ENCODE measurements around the gene IDUA.
"Not testable (repeated sequence)": the region's sequence is repeated elsewhere in the genome, so short reads cannot be mapped to it uniquely, and the experiment has no call there.

IDUA gene

DNA sequence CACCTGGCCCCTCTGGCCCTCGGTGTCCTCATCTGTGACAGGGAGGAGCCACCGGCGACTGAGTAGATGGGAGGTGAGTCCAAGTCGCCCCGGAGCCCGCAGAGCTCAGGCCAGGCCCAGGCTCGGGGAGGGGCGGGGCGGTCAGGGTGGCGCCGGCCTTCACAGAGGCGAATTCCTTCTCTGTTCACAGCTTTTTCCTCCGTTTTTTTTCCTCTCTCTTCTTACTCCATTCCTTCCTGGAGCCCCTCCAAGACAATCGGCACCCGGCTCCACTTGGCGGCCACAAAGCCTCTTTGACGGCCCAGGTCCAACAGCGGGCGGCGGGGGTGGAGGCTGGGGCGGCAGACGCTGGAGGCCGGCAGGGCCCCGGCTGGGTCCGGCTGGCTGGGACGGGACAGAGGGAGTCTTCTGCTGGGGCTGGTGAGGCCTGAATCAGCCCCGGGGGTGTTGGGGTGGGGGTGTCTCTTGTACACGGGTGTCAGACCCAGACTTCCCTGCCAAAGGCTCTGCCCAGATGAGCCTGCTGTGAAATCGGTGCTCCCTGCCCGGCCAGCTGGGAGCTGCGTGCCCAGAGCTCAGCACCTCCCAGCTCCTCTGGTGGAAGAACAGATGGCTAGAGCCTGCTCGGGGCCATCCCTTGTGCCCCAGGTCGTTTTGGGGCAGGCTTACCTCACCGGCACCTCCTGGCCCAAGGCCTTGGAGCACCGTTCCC, 47.2 kb downstream of the IDUA start:
- no peak for DNase-seq

DNA sequence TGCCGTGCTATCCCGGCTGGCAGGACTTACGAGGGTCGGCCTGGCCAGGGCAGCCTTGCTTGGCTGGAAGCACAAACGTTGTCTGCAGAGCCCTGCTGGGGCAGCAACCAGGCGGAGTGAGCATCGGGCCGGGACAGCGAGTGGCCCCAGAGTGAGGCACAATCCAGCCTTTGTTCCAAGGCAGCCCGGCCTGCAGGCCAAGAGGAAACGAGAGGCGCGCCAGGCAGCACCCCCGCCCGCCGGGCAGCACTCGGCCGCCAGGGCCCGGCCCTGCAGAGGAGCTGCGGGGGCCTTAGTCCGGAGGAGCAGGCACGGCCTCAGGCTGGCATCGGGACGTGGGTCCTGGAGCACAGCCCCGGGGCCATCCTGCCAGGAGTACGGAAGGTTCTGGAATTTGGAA, 48.7 kb downstream of the IDUA start:
- no peak for DNase-seq

DNA sequence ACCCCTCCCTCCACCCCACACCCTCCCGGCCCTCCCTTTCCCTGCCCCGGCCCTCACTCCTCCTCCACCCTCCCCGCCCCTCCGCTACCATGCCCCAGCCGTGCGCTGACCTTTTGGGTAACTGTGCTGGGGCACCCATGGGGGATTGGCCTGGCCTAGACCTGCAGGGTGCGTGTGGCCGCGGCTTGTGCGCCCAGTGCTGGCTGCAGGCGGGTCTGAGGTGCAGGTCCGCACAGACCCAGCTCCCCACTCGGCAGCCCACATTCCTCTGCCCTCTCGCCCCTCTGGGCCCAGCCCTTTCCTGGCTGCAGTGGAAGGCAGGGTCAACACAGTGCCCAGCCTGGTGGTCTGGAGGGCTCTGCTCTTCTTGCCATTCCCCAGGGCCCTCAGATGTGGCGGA, 49.3 kb downstream of the IDUA start:
- no peak for DNase-seq

DNA sequence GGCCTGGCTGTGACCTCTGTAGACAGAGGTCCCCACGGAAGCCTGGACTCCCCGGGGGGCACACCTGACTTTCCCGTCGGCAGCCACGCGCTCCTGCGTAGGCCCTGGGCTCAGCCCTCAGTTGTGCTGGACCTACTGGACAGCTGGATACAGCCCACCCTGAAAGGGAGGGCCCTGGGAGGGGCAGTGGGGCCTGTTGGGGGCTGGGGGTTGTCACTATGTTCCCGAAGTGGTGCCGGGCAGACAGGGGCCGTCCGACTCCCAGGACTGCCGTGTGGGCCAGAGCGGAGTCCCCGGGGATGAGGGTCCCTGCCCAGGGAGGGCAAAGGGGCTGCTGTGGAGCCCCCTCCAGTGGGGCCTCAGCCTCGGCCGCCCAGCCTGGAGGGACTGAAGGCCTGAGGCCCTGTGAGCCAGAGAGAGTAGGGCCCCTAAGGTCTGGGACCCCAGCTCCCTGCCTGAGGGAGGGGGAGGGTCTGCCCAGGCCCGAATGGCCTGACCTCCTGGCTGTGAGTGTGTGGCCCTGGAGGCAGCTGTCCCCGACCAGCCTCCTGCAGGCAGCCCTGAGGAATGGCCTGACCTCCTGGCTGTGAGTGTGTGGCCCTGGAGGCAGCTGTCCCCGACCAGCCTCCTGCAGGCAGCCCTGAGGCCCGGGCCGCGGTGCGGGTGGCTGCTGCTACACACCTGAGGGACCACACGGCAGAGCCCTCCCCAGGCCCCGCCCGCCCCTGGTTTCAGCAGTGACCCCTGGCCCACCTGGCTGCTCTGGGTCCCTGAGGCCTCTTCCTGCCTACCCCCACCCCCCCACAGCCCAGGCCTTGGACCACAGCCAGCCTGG, 50.3 kb downstream of the IDUA start:
- no peak for DNase-seq

DNA sequence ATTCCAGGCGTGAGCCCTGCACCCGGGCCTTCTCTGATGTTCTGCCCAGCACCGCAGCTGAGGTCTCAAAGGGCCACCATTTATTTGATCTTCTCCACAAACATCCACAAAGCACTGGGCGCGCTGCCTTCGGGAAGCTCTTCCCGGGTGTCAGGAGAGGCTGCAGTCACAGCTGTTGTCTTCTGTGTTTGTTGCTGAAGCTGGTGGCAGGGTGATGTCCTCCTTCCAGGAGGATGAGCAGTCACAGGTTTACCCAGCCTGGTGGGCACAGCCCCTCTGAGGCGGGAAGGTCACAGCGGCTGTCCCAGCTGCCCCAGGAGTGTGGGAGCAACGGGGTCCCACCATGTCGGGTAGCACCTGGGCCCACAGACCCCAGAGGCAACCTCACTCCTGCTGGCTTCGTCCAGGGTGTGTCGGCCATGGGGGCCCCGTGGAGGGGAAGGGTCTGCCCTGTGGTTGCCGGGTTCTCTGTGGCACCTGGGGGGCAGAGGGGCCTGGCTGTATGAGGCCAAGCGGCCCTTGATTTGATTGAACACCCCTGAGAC, 52.2 kb downstream of the IDUA start:
- DNase-seq, result no peak

DNA sequence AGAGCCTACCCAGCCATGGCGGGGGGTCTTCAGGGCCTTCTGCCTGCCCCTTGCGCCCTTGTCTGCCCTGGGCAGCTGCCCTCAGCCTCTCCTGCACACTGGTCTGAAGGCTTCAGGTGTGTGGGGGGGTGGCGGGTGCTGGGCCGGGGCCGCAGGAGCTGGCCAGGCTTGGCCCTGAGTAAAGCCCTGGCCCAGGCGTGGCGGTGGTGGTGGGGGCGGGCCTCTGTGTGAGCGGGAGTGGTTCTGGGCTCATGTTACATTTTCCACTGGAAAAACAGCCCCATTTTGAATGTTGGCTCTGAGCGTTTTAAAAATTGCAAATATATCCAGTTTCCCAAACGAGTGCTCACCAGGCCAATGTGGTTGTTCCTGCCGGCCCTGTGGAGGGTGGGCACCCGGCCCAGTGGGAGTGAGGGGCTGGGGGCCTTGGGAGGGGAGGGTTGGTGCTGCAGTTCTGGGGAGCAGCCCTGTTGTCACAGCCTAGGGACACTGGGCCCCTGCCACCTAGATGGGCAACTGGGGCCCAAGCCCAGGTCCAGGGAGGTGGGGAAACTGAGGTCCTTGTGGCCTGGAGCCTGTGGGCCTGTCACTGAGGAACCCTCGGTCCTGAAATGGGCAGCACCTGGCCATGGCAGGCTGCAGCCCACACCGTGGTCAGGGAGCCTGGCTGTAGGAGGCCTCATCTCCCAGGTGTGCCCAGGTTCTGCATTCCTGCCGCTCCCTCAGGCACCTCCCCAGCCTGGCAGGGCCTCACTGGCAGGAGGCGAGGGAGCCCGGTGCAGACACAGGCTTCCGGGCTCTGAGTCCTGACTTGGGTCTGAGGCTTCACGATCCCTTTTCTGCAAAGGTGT, 52.9 kb downstream of the IDUA start:
- no peak for DNase-seq

DNA sequence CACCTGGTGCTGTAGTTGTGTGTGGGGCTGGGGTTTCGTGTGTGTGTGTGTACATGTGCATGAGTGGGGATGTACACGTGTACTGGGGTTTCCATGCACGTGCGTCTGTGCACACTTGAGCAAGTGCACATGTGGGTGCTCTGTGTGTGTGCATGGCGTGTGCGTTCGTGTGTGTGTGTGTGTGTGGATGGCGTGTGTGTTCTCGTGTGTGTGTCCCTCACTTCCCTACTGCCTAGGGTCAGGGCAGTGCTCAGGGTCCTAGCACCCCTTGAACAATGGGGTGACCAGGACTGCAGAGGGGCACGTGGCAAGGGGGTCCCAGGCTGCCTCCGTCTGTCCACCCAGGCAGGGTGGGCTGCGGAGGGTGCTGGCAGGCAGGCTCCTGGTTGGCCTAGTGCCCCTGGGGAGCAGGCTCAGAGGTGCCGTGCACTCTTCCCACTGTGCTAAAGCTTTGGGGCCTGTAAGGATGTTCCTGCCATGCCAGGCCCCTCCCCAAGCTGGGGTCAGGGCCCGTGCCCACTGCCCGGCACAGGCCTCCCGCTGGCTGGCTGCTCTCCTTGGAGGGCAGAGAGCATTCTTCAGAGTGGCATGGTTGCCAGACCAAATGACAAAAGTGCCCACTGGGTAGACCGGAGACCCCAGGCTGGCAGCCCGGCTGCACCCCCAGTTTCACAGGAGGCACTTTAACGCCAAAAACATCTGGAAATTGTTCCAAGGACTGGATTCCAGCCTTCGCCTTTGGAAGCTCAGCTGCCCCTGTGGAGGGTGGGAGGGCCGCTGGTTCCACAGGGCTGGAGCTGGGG, 53.7 kb downstream of the IDUA start:
- no peak for DNase-seq

DNA sequence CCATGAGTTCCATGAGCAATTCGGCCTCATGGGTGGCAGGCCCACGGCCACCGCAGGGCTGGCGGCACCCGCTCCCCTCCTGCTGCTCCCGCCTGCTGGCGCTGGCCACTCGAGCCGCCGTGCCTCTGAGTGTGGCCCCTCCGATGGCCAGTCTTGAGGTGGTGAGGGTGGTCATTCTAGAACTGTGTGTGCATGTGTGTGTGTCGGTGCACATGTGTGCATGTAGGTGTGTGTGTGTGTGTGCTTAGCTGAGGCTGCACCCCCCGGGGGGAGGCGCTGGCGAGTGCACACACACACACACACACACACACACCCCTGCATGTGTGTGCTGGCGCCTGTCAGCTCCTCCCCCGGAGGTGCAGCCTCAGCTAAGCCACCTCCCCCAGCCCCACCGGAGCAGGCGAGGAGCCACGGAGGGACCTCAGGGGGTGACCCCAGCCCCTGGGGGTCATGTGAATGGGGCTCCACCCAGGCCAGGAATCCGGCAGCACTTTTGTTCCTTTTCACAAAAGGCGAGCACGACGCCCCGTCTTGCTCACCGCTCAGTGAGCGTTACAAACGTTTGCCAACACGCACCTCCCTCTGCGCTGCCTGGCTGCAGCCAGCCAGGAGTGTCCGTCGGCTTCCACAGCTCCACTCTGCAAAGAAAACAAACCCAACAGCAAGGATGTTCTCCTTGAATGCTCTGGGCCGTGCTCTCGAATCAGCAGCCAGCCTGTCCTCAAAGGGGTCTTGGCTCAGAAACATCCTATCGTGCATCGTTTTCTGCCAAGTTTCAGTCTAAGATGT, 54.5 kb downstream of the IDUA start:
- DNase-seq, result no peak

DNA sequence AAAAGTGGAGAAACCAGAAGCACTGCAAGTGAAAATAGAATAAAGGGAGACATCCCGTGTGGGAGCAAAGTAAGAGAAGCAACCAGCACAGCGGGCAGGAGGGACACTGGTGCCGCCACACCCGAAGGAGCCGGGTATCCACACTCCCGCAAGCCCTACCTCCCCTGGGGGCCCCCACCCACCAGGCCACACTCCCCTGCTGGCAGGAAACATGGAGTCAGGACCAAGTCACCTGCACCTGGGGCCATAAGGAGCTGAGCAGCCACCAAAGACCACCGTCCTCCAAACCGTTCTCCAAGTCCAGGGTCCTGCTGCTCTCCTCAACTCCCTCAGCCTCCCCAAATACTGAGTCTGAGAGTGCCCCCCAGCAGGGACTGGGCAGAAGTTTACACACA, 55.1 kb downstream of the IDUA start:
- DNase-seq, result no peak

DNA sequence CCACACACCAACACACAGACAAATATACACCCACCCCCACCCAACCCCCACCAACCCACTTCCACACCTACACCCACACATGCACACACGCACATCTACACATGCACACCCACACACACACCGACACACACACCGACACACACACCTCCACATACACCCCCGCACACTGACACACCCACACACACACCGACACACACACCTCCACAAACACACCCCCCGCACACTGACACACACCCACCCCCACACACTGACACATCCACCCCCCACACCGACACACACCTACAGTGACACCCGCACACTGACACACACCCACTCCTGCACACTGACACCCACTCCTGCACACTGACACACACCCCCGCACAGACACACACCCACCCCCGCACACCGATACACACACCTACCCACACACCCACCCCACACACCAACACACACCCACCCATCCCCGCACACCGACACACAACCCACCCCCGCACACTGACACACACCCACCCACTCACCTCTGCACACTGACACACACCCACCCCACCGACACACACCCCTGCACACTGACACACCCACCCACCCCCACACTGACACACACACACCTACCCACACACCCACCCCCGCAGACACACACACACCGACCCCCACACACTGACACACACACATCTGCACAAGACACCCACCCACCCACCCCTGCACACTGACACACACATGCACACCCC, 55.7 kb downstream of the IDUA start:
- no peak for DNase-seq

DNA sequence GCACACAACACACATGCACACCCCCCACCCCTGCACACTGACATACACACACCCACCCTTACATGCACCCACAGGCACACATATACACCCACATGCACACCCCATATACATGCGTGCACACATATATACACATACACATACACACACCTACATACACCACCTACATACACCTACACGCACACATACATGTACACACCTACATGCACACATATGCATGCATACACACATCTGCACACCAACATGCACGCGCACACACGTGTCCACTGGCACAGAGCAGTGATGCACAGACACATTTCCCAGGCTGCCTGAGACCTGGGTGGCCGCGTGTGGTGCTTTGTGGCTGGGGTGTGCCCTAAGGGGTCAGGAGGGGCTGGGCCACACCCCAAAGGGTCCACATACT, 56.3 kb downstream of the IDUA start:
- no peak for DNase-seq

DNA sequence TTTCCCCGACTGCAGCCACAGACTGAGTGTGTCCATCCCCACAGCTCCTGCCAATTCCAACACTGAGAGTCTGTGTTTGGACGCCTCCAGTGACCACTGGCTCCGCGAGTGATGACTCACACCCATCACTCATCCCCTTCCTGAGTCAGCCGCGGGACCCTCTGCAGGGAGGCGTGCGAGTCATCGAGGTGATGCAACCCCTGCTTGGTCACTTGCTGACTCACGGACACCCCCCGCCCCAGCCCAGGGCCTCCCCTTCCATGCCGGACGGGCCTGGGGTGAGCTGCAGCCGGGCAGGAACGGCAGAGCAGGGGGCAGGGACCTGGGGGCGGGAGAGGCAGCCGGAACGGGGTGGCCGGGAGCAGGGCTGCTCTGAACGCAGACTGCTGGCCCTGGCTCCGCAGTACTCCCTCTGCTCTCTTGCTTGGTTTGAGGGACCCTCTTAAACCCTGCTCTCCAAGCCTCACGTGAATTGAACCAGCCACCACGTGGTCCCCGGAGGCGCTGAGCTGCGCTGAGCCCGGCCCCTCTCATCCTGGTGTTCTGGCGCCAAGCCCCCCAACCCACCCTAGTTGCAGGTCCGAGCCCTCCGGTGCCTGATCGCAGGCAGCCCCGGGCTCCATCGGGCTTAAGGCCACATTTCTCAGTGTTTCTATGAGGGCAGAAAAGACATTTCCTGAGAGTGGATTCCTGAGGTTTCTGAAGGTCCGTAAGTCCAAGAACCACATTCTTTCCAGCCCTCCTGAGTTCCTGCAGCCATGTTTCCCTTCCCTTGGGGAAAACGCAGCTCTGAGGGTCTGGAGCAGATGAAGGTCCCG, 57.0 kb downstream of the IDUA start:
- no peak for DNase-seq

DNA sequence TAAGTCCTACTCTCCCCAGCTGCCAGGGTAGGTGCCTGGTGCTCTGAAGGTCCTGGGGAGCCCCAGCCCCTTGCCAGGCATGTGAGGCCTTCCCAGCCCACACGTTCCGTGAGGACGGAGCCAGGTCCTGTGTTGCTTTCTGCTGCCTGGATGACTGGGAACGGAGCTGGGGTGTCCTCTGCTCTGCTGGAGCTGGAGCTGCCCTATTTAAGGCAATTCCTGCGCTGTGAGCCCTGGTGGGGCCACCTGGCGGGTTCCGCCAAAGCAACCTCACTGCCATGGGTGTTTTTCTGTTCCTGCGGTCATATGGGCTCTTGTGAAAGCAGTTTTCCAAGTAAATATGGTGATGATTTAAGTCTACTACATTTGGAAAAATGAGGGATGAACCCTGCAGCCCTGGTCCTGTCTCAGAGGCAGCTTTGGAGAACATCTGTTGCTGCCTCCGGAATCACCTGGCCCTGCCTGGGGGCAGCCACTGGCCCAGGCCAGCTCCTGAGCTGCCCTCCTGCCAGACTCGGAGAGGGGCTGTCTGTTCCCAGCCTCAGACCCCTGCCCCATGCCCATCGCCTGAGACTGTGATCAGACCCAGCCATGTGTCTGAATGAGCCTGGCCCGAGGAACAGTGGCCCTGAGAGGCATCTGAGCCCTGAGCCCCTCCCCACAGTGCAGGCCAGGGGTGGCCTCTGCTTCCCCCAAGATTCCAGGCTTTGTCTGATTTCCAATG, 57.8 kb downstream of the IDUA start:
- no peak for DNase-seq

DNA sequence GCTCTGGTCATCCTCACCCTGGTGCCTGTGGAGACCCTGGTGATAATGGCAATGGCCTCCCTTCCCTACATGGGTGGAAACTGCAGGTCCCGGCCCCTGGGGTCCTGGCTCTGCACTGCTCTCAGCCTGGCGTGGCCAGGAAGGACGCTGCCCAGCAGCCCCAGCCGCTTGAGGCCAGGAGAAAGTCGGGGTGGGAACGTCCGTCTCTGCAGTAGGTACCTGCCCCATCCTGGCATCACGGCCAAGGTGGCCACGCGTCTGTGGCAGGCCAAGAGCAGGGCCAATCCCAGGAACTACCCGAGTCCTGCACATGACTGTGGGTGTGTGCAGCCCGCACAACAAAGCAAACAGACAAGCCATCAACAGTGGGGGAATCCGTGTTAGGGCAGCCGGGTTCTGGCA, 58.4 kb downstream of the IDUA start:
- no peak for DNase-seq

DNA sequence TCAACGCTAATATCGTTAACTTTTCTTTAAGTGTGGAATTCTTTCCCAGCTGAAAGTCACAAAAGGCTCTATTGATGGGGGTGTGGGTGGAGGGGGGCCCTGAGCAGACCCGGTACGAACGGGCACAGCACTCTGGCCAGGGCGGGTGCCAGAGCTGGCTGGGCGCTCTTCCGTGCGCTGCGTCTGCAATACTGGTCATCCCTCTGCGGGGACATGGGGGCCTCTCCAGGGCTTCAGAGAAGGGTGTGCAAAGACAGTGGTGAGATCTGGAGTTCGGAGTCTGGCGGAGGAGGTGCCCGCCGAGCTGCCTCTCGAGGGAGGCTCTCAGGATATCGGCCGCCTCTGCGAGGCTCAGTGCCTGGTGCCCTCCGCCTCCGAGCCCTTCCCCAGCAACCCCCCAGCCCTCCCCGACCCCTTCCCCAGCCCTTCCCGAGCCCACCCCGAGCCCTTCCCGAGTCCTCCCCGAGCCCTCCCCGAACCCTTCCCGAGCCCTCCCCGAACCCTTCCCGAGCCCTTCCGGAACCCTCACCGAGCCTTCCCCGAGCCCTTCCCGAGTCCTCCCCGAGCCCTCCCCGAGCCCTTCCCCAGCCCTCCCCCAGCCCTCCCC, 58.9 kb downstream of the IDUA start:
- no peak for DNase-seq

DNA sequence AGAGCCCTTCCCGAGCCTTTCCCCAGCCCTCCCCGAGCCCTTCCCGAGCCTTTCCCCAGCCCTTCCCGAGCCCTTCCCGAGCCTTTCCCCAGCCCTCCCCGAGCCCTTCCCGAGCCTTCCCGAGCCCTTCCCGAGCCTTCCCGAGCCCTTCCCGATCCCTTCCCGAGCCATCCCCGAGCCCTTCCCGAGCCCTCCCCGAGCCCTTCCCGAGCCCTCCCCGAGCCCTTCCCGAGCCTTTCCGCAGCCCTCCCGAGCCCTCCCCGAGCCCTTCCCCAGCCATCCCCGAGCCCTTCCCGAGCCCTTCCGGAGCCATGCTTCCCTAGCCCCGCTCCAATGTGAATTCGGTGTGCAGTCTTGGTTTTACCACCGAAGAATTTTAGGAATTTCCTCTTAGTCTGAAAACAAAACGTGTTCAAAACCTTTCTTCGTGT, 59.8 kb downstream of the IDUA start:
- not testable (repeated sequence) for DNase-seq

DNA sequence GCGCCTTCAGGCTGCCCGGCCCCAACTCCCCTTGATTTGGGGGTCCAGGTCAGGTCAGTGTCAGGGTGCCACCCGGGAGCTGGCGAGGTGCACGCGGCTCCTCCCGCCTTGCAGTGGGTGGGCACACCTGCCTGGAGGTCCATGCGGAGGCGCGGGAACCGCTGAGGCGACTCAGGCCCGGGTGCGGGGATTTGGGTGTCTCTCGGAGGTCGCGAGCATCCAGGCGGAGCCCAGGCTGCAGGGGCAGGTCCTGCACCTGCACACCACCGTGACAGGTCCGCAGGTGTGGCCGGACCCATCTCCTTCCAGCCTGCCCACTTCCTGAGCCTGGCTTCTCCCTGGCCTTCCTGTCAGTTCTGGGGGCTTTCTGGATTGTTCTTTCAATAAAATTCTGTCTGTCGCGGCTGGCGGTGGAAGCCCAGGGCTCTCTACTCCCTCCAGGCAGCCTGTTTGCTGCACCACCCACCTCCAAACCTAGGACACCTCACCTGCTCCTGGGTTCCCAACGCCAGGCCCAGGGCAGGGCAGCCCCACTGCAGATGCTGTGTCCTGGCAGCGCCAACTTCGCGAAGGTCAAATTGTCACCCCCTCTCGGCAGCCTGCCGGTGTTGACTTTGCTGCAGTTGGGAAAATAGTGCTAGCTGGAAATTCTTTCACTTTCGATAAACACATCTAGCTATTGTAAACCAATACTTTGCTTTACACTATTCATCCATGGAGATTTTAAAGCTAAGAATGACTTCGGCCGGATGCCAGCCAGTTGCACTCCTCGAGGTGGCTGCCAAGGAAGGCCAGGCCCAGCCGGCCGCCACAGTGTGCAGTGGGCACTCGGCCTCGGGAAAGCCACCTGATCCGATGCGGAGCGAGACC, 60.5 kb downstream of the IDUA start:
- no peak for DNase-seq
